NB4 (cell line): ENCODE data around the gene EID2B.

Experiments
- POLR2A ChIP-seq: IDR thresholded peaks from 2 replicates; pipeline ENCODE4 v1.6.1; 2011; ENCODE audit warnings: mild to moderate bottlenecking; ENCODE audit not compliant: insufficient read length; ENCODE audit errors: extremely low read depth
- TF ChIP-seq, protein P1 (sequence below): IDR thresholded peaks from one replicate; pipeline ENCODE4 v1.5.1; 2012; ENCODE audit warnings: low read depth, low read length

DNA sequence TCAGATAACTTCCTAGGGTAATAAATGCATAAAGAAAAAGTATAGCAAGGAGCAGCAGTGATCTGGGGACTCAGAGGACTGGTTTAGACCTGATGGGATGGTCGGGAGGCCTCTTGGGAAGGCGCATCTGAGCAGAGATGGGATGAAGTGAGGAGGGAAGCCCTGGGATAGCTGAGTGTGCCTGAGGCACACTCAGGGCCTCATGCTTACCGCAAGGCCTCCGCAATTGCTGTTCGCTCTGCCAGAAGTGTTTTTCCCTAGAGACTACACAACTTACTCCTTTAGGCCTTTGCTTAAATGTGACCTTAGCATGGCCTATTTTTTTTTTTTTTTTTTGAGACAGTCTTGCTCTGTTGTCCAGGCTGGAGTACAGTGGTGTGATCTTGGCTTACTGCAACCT lies 38.0 kb downstream of the EID2B start:
- TF ChIP-seq, protein P1, sequence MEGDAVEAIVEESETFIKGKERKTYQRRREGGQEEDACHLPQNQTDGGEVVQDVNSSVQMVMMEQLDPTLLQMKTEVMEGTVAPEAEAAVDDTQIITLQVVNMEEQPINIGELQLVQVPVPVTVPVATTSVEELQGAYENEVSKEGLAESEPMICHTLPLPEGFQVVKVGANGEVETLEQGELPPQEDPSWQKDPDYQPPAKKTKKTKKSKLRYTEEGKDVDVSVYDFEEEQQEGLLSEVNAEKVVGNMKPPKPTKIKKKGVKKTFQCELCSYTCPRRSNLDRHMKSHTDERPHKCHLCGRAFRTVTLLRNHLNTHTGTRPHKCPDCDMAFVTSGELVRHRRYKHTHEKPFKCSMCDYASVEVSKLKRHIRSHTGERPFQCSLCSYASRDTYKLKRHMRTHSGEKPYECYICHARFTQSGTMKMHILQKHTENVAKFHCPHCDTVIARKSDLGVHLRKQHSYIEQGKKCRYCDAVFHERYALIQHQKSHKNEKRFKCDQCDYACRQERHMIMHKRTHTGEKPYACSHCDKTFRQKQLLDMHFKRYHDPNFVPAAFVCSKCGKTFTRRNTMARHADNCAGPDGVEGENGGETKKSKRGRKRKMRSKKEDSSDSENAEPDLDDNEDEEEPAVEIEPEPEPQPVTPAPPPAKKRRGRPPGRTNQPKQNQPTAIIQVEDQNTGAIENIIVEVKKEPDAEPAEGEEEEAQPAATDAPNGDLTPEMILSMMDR: no peak
- TF ChIP-seq POLR2A: no peak
